Choroid plexus epithelial cell (primary cell): ENCODE measurements around the gene LZTS2.

Experiments
- DNase-seq: peaks from one replicate; pipeline ENCODE4 v3.0.0-alpha.2; 2010; ENCODE audit warnings: low read depth
- H3K4me3 ChIP-seq: 2 replicates; pipeline ENCODE4 v1.5.1; 2011; ENCODE audit warnings: low read depth, mild to moderate bottlenecking, control low read depth, low read length, moderate library complexity
- CTCF ChIP-seq: conservative IDR thresholded peaks from 2 replicates; pipeline ENCODE4 v1.5.1; 2011; ENCODE audit warnings: low read depth, mild to moderate bottlenecking, control low read depth, inconsistent platforms, low read length, moderate library complexity

Gene LZTS2

GRCh38 chr10:101035916-101036702 lies 36.5 kb downstream of the LZTS2 start:
- TF ChIP-seq CTCF: no peak
- DNase-seq: no peak
- no peak overlapping the region for H3K4me3 ChIP-seq

- DNase-seq: no peak
- H3K4me3 ChIP-seq: no peak overlapping the region
- no peak for TF ChIP-seq CTCF
These were observed 37.1 kb downstream of the LZTS2 start for GRCh38 chr10:101036726-101037125.

- no peak for DNase-seq
- H3K4me3 ChIP-seq: no peak overlapping the region
- peak; percentile 14 for TF ChIP-seq CTCF
These were observed 38.9 kb downstream of the LZTS2 start for GRCh38 chr10:101038484-101038883.

GRCh38 chr10:101040061-101040460 lies 40.5 kb downstream of the LZTS2 start:
- no peak for DNase-seq
- TF ChIP-seq CTCF: no peak
- no peak overlapping the region for H3K4me3 ChIP-seq

- no peak for TF ChIP-seq CTCF
- H3K4me3 ChIP-seq: no peak overlapping the region
- no peak for DNase-seq
These were observed 41.2 kb downstream of the LZTS2 start for GRCh38 chr10:101040851-101041250.

GRCh38 chr10:101041252-101041761 lies 41.7 kb downstream of the LZTS2 start:
- no peak overlapping the region for H3K4me3 ChIP-seq
- DNase-seq: peak; percentile 95
- peak; percentile 92 for TF ChIP-seq CTCF

GRCh38 chr10:101042118-101042517 lies 42.5 kb downstream of the LZTS2 start:
- peak overlapping the region; percentile 77 for H3K4me3 ChIP-seq
- DNase-seq: no peak
- no peak for TF ChIP-seq CTCF
